ENCODE data around the gene VMA21. TPM values are rescaled to one million over a fixed set of nuclear protein-coding genes. Genes with fewer than 3 reads are reported as not detected.

VMA21 gene
- total RNA-seq = 30.1 to 30.4 TPM (median 30.3 TPM) in 3 replicates

GRCh38 chrX:151396825-151397740 is at the start of gene VMA21:
Gene VMA21, plus strand, starts transcription at chrX:151397206. Its CDS starts 103 bp downstream, at chrX:151397309.
- Mint-ChIP-seq H3K9me3 (peaks cover 13% of the 10 kb centered on the region), H3K27me3 (ENCODE audit: low read depth) (no peaks in the 10 kb centered on the region)

GRCh38 chrX:151359341-151359740 is 37.7 kb upstream of the VMA21 start:
- Mint-ChIP-seq H3K4me3 (no peak overlapping the region), H3K27ac (no peak overlapping the region), H3K27me3 (ENCODE audit: low read depth) (peaks cover 34% of the 10 kb centered on the region), H3K36me3 (no peaks in the 10 kb centered on the region), H3K4me1 (no peaks in the 10 kb centered on the region), H3K9me3 (peaks cover 25% of the 10 kb centered on the region)
- no peak for TF ChIP-seq CTCF (IDR thresholded peaks at IDR 0.05; ENCODE audit: unreplicated experiment)
- DNase-seq (ENCODE audit: low spot score in 2 of 2, unreplicated experiment in 2 of 2) = no peak

More at GRCh38 chrX:151396825-151397740, at the start of gene VMA21:
- Mint-ChIP-seq H3K36me3 (no peaks in the 10 kb centered on the region), H3K27ac (peak within 1 kb of the TSS; percentile 98), H3K4me1 (peaks cover 23% of the 10 kb centered on the region), H3K4me3 (peak within 1 kb of the TSS; percentile 78)
- TF ChIP-seq CTCF (IDR thresholded peaks at IDR 0.05; ENCODE audit: unreplicated experiment) = no peak
- DNase-seq (ENCODE audit: low spot score in 2 of 2, unreplicated experiment in 2 of 2) = peak; percentile 73 to 83

GRCh38 chrX:151359931-151360871 is 36.8 kb upstream of the VMA21 start:
- peaks cover 27% of the 10 kb centered on the region for H3K9me3 Mint-ChIP-seq
- peak overlapping the region; percentile 49 for H3K4me3 Mint-ChIP-seq
- H3K27me3 Mint-ChIP-seq (ENCODE audit: low read depth) = peaks cover 37% of the 10 kb centered on the region
- no peaks in the 10 kb centered on the region for H3K4me1 Mint-ChIP-seq
- peak in 1 of 2 experiments; percentile 47 for DNase-seq (ENCODE audit: low spot score in 2 of 2, unreplicated experiment in 2 of 2)
- H3K36me3 Mint-ChIP-seq = no peaks in the 10 kb centered on the region
- no peak overlapping the region for H3K27ac Mint-ChIP-seq
- no peak for TF ChIP-seq CTCF (IDR thresholded peaks at IDR 0.05; ENCODE audit: unreplicated experiment)

- H3K36me3 Mint-ChIP-seq = no peaks in the 10 kb centered on the region
- H3K27me3 Mint-ChIP-seq (ENCODE audit: low read depth) = peaks cover 47% of the 10 kb centered on the region
- DNase-seq (ENCODE audit: low spot score in 2 of 2, unreplicated experiment in 2 of 2) = no peak
- no peak overlapping the region for H3K27ac Mint-ChIP-seq
- H3K4me3 Mint-ChIP-seq = no peak overlapping the region
- peaks cover 16% of the 10 kb centered on the region for H3K9me3 Mint-ChIP-seq
- TF ChIP-seq CTCF (IDR thresholded peaks at IDR 0.05; ENCODE audit: unreplicated experiment) = no peak
- H3K4me1 Mint-ChIP-seq = no peaks in the 10 kb centered on the region
Observed at GRCh38 chrX:151363316-151363715, 33.7 kb upstream of the VMA21 start.

- no peak overlapping the region for H3K27ac Mint-ChIP-seq
- no peak for TF ChIP-seq CTCF (IDR thresholded peaks at IDR 0.05; ENCODE audit: unreplicated experiment)
- H3K27me3 Mint-ChIP-seq (ENCODE audit: low read depth) = peaks cover 44% of the 10 kb centered on the region
- no peaks in the 10 kb centered on the region for H3K36me3 Mint-ChIP-seq
- H3K4me3 Mint-ChIP-seq = no peak overlapping the region
- H3K9me3 Mint-ChIP-seq = peaks cover 23% of the 10 kb centered on the region
- no peaks in the 10 kb centered on the region for H3K4me1 Mint-ChIP-seq
- DNase-seq (ENCODE audit: low spot score in 2 of 2, unreplicated experiment in 2 of 2) = no peak
Observed at GRCh38 chrX:151365579-151365978, 31.4 kb upstream of the VMA21 start.
